Suprapubic skin (tissue), 4 donors: ENCODE data around the gene CTNNA2.

Source experiments
- CTCF ChIP-seq, 2 donors: fragments of 200-600 bp in 1 of 2; fragments of 450-650 bp in 1 of 2; sonication (generic) in 1 of 2; IDR thresholded peaks; one replicate each; pipeline ENCODE4 v1.5.1; 2016 to 2019; ENCODE audit warnings: antibody characterized with exemption in 2 of 2, mild to moderate bottlenecking in 1 of 2, moderate library complexity in 1 of 2
- EP300 ChIP-seq: sonication (generic); formaldehyde crosslinking; IDR thresholded peaks from one replicate; pipeline ENCODE4 v1.6.1; 2017; ENCODE audit warnings: antibody characterized with exemption
- POLR2A ChIP-seq, 2 donors: fragments of 450-650 bp; IDR thresholded peaks; one replicate each; pipeline ENCODE4 v1.6.1; 2017; ENCODE audit warnings: antibody characterized with exemption in 2 of 2, mild to moderate bottlenecking in 2 of 2, moderate library complexity in 2 of 2
- POLR2AphosphoS5 ChIP-seq, 3 donors: sonication (generic); formaldehyde crosslinking; IDR thresholded peaks; one replicate each; pipeline ENCODE4 v1.6.1; 2017; ENCODE audit warnings: antibody characterized with exemption in 3 of 3

GRCh38 chr2:79596403-79596802 is 83.6 kb downstream of the CTNNA2 start:
- TF ChIP-seq CTCF (IDR thresholded peaks at IDR 0.05) (no peak), POLR2AphosphoS5 (IDR thresholded peaks at IDR 0.05) (no peak), POLR2A (IDR thresholded peaks at IDR 0.05) (no peak), EP300 (no peak)
